ENCODE data around the gene FAM43A.

DNA sequence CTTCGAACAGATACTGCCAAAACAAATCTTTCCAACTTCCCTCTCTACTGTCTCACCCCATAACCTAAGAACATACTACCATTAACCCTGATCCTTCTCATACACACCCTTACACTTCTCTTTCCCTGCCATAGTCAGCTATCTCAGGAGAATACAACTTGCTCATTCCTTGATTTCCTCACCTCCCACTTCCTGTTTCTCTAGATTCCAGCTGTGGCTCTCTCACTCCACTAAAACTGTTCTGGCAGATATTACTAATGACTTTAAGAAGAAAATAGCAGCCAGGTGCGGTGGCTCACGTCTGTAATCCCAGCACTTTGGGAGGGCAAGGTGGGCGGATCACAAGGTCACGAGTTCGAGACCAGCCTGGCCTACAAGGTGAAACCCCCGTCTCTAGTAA lies 18.3 kb upstream of the FAM43A start:
- TF ChIP-seq, protein P1, sequence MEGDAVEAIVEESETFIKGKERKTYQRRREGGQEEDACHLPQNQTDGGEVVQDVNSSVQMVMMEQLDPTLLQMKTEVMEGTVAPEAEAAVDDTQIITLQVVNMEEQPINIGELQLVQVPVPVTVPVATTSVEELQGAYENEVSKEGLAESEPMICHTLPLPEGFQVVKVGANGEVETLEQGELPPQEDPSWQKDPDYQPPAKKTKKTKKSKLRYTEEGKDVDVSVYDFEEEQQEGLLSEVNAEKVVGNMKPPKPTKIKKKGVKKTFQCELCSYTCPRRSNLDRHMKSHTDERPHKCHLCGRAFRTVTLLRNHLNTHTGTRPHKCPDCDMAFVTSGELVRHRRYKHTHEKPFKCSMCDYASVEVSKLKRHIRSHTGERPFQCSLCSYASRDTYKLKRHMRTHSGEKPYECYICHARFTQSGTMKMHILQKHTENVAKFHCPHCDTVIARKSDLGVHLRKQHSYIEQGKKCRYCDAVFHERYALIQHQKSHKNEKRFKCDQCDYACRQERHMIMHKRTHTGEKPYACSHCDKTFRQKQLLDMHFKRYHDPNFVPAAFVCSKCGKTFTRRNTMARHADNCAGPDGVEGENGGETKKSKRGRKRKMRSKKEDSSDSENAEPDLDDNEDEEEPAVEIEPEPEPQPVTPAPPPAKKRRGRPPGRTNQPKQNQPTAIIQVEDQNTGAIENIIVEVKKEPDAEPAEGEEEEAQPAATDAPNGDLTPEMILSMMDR (IDR thresholded peaks at IDR 0.05; ENCODE audit: low read depth, low read length, poor library complexity, severe bottlenecking) = no peak
- TF ChIP-seq EZH2phosphoT487 (IDR thresholded peaks at IDR 0.05; ENCODE audit: borderline replicate concordance, low read length) = no peak
